WI38 (cell line): ENCODE measurements around the gene ITIH6.

Source experiments
- H3K4me3 ChIP-seq: 2 replicates; pipeline ENCODE4 v1.5.1; 2011; ENCODE audit warnings: low read depth, mild to moderate bottlenecking, control low read depth, low read length
- CTCF ChIP-seq: IDR thresholded peaks from 2 replicates; pipeline ENCODE4 v1.5.1; 2012; ENCODE audit warnings: low read depth, mild to moderate bottlenecking, control low read depth, low read length

The ITIH6 gene

GRCh38 chrX:54708404-54708803, 89.7 kb downstream of the ITIH6 start:
- TF ChIP-seq CTCF, result no peak

More at GRCh38 chrX:54708404-54708803, 89.7 kb downstream of the ITIH6 start:
- H3K4me3 ChIP-seq, result no peak overlapping the region
